Measurements from ENCODE around the gene CD7. TPM values are rescaled to one million over a fixed set of nuclear protein-coding genes. Genes with fewer than 3 reads are reported as not detected.

CD7 gene
- total RNA-seq, 1 donor from 2014 or later: not detected

GRCh38 chr17:82353484-82353883 lies 36.1 kb upstream of the CD7 start:
- no peaks in the 10 kb centered on the region for H3K9me3 Mint-ChIP-seq
- H3K36me3 Mint-ChIP-seq (ENCODE audit: low read depth): no peaks in the 10 kb centered on the region
- no peak overlapping the region for H3K4me3 Mint-ChIP-seq
- no peak overlapping the region for H3K27ac Mint-ChIP-seq (ENCODE audit: unreplicated experiment)
- H3K27me3 Mint-ChIP-seq (ENCODE audit: low read depth): peaks cover 5% of the 10 kb centered on the region
- TF ChIP-seq, protein P1, sequence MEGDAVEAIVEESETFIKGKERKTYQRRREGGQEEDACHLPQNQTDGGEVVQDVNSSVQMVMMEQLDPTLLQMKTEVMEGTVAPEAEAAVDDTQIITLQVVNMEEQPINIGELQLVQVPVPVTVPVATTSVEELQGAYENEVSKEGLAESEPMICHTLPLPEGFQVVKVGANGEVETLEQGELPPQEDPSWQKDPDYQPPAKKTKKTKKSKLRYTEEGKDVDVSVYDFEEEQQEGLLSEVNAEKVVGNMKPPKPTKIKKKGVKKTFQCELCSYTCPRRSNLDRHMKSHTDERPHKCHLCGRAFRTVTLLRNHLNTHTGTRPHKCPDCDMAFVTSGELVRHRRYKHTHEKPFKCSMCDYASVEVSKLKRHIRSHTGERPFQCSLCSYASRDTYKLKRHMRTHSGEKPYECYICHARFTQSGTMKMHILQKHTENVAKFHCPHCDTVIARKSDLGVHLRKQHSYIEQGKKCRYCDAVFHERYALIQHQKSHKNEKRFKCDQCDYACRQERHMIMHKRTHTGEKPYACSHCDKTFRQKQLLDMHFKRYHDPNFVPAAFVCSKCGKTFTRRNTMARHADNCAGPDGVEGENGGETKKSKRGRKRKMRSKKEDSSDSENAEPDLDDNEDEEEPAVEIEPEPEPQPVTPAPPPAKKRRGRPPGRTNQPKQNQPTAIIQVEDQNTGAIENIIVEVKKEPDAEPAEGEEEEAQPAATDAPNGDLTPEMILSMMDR (conservative IDR thresholded peaks at IDR 0.05): no peak
- DNase-seq (ENCODE audit: low read depth, low spot score): no peak
- peaks cover 3% of the 10 kb centered on the region for H3K4me1 Mint-ChIP-seq

- H3K27ac Mint-ChIP-seq (ENCODE audit: unreplicated experiment): no peak overlapping the region
- no peak overlapping the region for H3K4me3 Mint-ChIP-seq
- TF ChIP-seq, protein P1 (conservative IDR thresholded peaks at IDR 0.05): peak; percentile 98
- DNase-seq (ENCODE audit: low read depth, low spot score): peak; percentile 90
- no peaks in the 10 kb centered on the region for H3K9me3 Mint-ChIP-seq
- no peaks in the 10 kb centered on the region for H3K4me1 Mint-ChIP-seq
- no peaks in the 10 kb centered on the region for H3K36me3 Mint-ChIP-seq (ENCODE audit: low read depth)
- peaks cover 5% of the 10 kb centered on the region for H3K27me3 Mint-ChIP-seq (ENCODE audit: low read depth)
Observed at GRCh38 chr17:82351713-82352488, 34.5 kb upstream of the CD7 start.

DNA sequence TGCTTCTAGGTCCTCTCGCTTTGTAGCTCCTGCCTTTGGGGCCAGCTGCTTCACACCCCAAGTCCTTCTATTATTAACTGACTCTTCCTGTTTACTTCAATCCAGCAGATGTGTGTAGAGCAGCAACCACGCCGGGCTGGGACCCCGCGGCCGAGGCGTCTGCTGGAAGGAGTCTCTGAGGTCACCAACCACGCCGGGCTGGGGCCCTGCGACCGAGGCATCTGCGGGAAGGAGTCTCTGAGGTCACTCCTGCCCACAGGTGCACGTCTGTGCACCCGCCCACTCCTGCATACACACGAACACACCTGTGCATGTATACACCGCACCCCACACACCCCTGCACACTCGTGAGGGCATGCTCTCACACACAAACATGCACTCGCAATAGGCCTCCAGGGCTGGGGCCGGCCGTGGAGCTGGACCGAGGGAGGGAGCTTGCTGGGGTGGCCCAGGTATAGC lies 33.9 kb upstream of the CD7 start:
- Mint-ChIP-seq H3K36me3 (ENCODE audit: low read depth) (no peaks in the 10 kb centered on the region), H3K27ac (ENCODE audit: unreplicated experiment) (no peak overlapping the region), H3K4me3 (no peak overlapping the region), H3K4me1 (no peaks in the 10 kb centered on the region), H3K27me3 (ENCODE audit: low read depth) (peaks cover 8% of the 10 kb centered on the region), H3K9me3 (no peaks in the 10 kb centered on the region)
- DNase-seq (ENCODE audit: low read depth, low spot score): no peak
- TF ChIP-seq, protein P1 (conservative IDR thresholded peaks at IDR 0.05): no peak

- Mint-ChIP-seq H3K4me3 (no peak overlapping the region), H3K4me1 (no peaks in the 10 kb centered on the region), H3K36me3 (ENCODE audit: low read depth) (no peaks in the 10 kb centered on the region), H3K27ac (ENCODE audit: unreplicated experiment) (no peak overlapping the region), H3K9me3 (no peaks in the 10 kb centered on the region), H3K27me3 (ENCODE audit: low read depth) (peaks cover 8% of the 10 kb centered on the region)
- TF ChIP-seq, protein P1 (conservative IDR thresholded peaks at IDR 0.05): no peak
- no peak for DNase-seq (ENCODE audit: low read depth, low spot score)
Observed at GRCh38 chr17:82350182-82351030, 33.0 kb upstream of the CD7 start.

DNA sequence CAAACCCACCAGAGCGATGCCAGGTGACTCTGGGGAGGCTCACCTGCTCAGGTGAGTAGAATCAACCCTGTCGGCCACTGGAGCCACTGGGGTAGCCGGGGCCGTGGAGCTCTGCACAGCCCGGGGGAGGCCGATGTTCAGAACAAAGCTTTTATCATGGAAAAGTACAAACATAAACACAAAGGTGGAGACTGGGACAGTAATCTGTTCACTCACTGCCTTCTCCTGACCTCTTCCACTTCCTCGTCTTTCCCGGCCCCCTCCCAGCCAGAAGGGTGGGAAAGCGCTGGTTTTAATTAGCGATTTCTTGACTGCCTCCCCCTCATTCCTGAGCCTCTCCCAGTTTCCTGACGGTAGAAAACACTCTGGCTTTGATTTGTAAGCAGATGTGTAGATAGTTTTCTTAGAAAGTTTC lies 31.9 kb upstream of the CD7 start:
- Mint-ChIP-seq H3K27ac (ENCODE audit: unreplicated experiment) (no peak overlapping the region), H3K36me3 (ENCODE audit: low read depth) (no peaks in the 10 kb centered on the region), H3K27me3 (ENCODE audit: low read depth) (peaks cover 8% of the 10 kb centered on the region), H3K4me1 (peaks cover 5% of the 10 kb centered on the region), H3K4me3 (no peak overlapping the region), H3K9me3 (no peaks in the 10 kb centered on the region)
- TF ChIP-seq, protein P1 (conservative IDR thresholded peaks at IDR 0.05): no peak
- DNase-seq (ENCODE audit: low read depth, low spot score): no peak

Data from neural crest cell (in vitro differentiated cells).